NB4 (cell line): ENCODE results near the gene DEUP1.

Experiments
- CTCF ChIP-seq: IDR thresholded peaks from one replicate; pipeline ENCODE4 v1.5.1; 2012; ENCODE audit warnings: low read depth, low read length
- POLR2A ChIP-seq: IDR thresholded peaks from 2 replicates; pipeline ENCODE4 v1.6.1; 2011; ENCODE audit warnings: mild to moderate bottlenecking; ENCODE audit not compliant: insufficient read length; ENCODE audit errors: extremely low read depth

GRCh38 chr11:93464927-93465540 lies 134.5 kb downstream of the DEUP1 start:
- TF ChIP-seq POLR2A (no peak), CTCF (no peak)
